ENCODE results near the gene CS.

The CS gene

GRCh38 chr12:56258820-56259183, 41.3 kb downstream of the CS start:
- Histone ChIP-seq H3K27me3 (ENCODE audit: control insufficient read depth, insufficient read depth, low read length) (no peaks in the 10 kb centered on the region), H3K9ac (ENCODE audit: low read depth, low read length) (peak overlapping the region; percentile 66; the same call in 1 of the 2 replicates), H3K4me3 (ENCODE audit: low read depth, low read length) (peak overlapping the region; percentile 85), H3K9me3 (ENCODE audit: control insufficient read depth, insufficient read depth, low read length) (no peaks in the 10 kb centered on the region), H3K36me3 (ENCODE audit: control insufficient read depth, insufficient read depth, low read length) (peaks cover 29% of the 10 kb centered on the region), H3K4me1 (ENCODE audit: control insufficient read depth, insufficient read depth, low read length) (peaks cover 17% of the 10 kb centered on the region), H3K27ac (ENCODE audit: low read depth, low read length) (peak overlapping the region; percentile 50)

- Histone ChIP-seq H3K36me3 (ENCODE audit: control insufficient read depth, insufficient read depth, low read length) (peaks cover 35% of the 10 kb centered on the region), H3K4me3 (ENCODE audit: low read depth, low read length) (peak within 1 kb of the TSS; percentile 85), H3K27me3 (ENCODE audit: control insufficient read depth, insufficient read depth, low read length) (no peaks in the 10 kb centered on the region), H3K27ac (ENCODE audit: low read depth, low read length) (peak within 1 kb of the TSS; percentile 67), H3K4me1 (ENCODE audit: control insufficient read depth, insufficient read depth, low read length) (peaks cover 17% of the 10 kb centered on the region), H3K9ac (ENCODE audit: low read depth, low read length) (peak within 1 kb of the TSS; percentile 66), H3K9me3 (ENCODE audit: control insufficient read depth, insufficient read depth, low read length) (no peaks in the 10 kb centered on the region)
Observed at GRCh38 chr12:56258068-56258819, 41.9 kb downstream of the CS start, which contains the start of gene ANKRD52. Gene ANKRD52 (minus strand): TSS chr12:56258384. CDS start chr12:56258269, 115 bp downstream.

GRCh38 chr12:56257491-56258067, 42.6 kb downstream of the CS start:
- H3K27me3 ChIP-seq (ENCODE audit: control insufficient read depth, insufficient read depth, low read length): no peaks in the 10 kb centered on the region
- H3K4me3 ChIP-seq (ENCODE audit: low read depth, low read length): peak overlapping the region; percentile 85
- no peaks in the 10 kb centered on the region for H3K9me3 ChIP-seq (ENCODE audit: control insufficient read depth, insufficient read depth, low read length)
- peaks cover 17% of the 10 kb centered on the region for H3K4me1 ChIP-seq (ENCODE audit: control insufficient read depth, insufficient read depth, low read length)
- peak overlapping the region; percentile 30; the same call in 1 of the 2 replicates for H3K9ac ChIP-seq (ENCODE audit: low read depth, low read length)
- peak overlapping the region; percentile 67 for H3K27ac ChIP-seq (ENCODE audit: low read depth, low read length)
- peaks cover 41% of the 10 kb centered on the region for H3K36me3 ChIP-seq (ENCODE audit: control insufficient read depth, insufficient read depth, low read length)

GRCh38 chr12:56257071-56257470, 43.1 kb downstream of the CS start:
- no peaks in the 10 kb centered on the region for H3K27me3 ChIP-seq (ENCODE audit: control insufficient read depth, insufficient read depth, low read length)
- H3K4me3 ChIP-seq (ENCODE audit: low read depth, low read length): peak overlapping the region; percentile 85
- H3K9ac ChIP-seq (ENCODE audit: low read depth, low read length): no peak overlapping the region
- H3K9me3 ChIP-seq (ENCODE audit: control insufficient read depth, insufficient read depth, low read length): no peaks in the 10 kb centered on the region
- H3K27ac ChIP-seq (ENCODE audit: low read depth, low read length): peak overlapping the region; percentile 67
- peaks cover 17% of the 10 kb centered on the region for H3K4me1 ChIP-seq (ENCODE audit: control insufficient read depth, insufficient read depth, low read length)
- peaks cover 46% of the 10 kb centered on the region for H3K36me3 ChIP-seq (ENCODE audit: control insufficient read depth, insufficient read depth, low read length)

- H3K27ac ChIP-seq (ENCODE audit: low read depth, low read length): peak overlapping the region; percentile 67
- H3K4me1 ChIP-seq (ENCODE audit: control insufficient read depth, insufficient read depth, low read length): peaks cover 17% of the 10 kb centered on the region
- no peaks in the 10 kb centered on the region for H3K9me3 ChIP-seq (ENCODE audit: control insufficient read depth, insufficient read depth, low read length)
- H3K4me3 ChIP-seq (ENCODE audit: low read depth, low read length): peak overlapping the region; percentile 85
- no peaks in the 10 kb centered on the region for H3K27me3 ChIP-seq (ENCODE audit: control insufficient read depth, insufficient read depth, low read length)
- peaks cover 53% of the 10 kb centered on the region for H3K36me3 ChIP-seq (ENCODE audit: control insufficient read depth, insufficient read depth, low read length)
- H3K9ac ChIP-seq (ENCODE audit: low read depth, low read length): no peak overlapping the region
Observed at GRCh38 chr12:56256326-56256960, 43.7 kb downstream of the CS start.

- Histone ChIP-seq H3K4me3 (ENCODE audit: low read depth, low read length) (no peak overlapping the region), H3K4me1 (ENCODE audit: control insufficient read depth, insufficient read depth, low read length) (peaks cover 17% of the 10 kb centered on the region), H3K27me3 (ENCODE audit: control insufficient read depth, insufficient read depth, low read length) (no peaks in the 10 kb centered on the region), H3K9me3 (ENCODE audit: control insufficient read depth, insufficient read depth, low read length) (no peaks in the 10 kb centered on the region), H3K27ac (ENCODE audit: low read depth, low read length) (no peak overlapping the region), H3K9ac (ENCODE audit: low read depth, low read length) (no peak overlapping the region), H3K36me3 (ENCODE audit: control insufficient read depth, insufficient read depth, low read length) (peaks cover 57% of the 10 kb centered on the region)
Observed at GRCh38 chr12:56255671-56256070, 44.5 kb downstream of the CS start.

- H3K36me3 ChIP-seq (ENCODE audit: control insufficient read depth, insufficient read depth, low read length): peaks cover 82% of the 10 kb centered on the region
- no peak overlapping the region for H3K4me3 ChIP-seq (ENCODE audit: low read depth, low read length)
- no peak overlapping the region for H3K27ac ChIP-seq (ENCODE audit: low read depth, low read length)
- no peaks in the 10 kb centered on the region for H3K9me3 ChIP-seq (ENCODE audit: control insufficient read depth, insufficient read depth, low read length)
- H3K4me1 ChIP-seq (ENCODE audit: control insufficient read depth, insufficient read depth, low read length): peaks cover 13% of the 10 kb centered on the region
- no peaks in the 10 kb centered on the region for H3K27me3 ChIP-seq (ENCODE audit: control insufficient read depth, insufficient read depth, low read length)
- H3K9ac ChIP-seq (ENCODE audit: low read depth, low read length): no peak overlapping the region
Observed at GRCh38 chr12:56253091-56253490, 47.0 kb downstream of the CS start.

- Histone ChIP-seq H3K36me3 (ENCODE audit: control insufficient read depth, insufficient read depth, low read length) (peaks cover 86% of the 10 kb centered on the region), H3K27me3 (ENCODE audit: control insufficient read depth, insufficient read depth, low read length) (no peaks in the 10 kb centered on the region), H3K4me1 (ENCODE audit: control insufficient read depth, insufficient read depth, low read length) (peaks cover 13% of the 10 kb centered on the region), H3K27ac (ENCODE audit: low read depth, low read length) (no peak overlapping the region), H3K9ac (ENCODE audit: low read depth, low read length) (no peak overlapping the region), H3K4me3 (ENCODE audit: low read depth, low read length) (no peak overlapping the region), H3K9me3 (ENCODE audit: control insufficient read depth, insufficient read depth, low read length) (no peaks in the 10 kb centered on the region)
Observed at GRCh38 chr12:56252649-56253048, 47.5 kb downstream of the CS start.

- H3K9me3 ChIP-seq (ENCODE audit: control insufficient read depth, insufficient read depth, low read length): no peaks in the 10 kb centered on the region
- H3K4me3 ChIP-seq (ENCODE audit: low read depth, low read length): no peak overlapping the region
- H3K27ac ChIP-seq (ENCODE audit: low read depth, low read length): no peak overlapping the region
- H3K36me3 ChIP-seq (ENCODE audit: control insufficient read depth, insufficient read depth, low read length): peaks cover 89% of the 10 kb centered on the region
- no peaks in the 10 kb centered on the region for H3K27me3 ChIP-seq (ENCODE audit: control insufficient read depth, insufficient read depth, low read length)
- H3K4me1 ChIP-seq (ENCODE audit: control insufficient read depth, insufficient read depth, low read length): no peaks in the 10 kb centered on the region
- H3K9ac ChIP-seq (ENCODE audit: low read depth, low read length): no peak overlapping the region
Observed at GRCh38 chr12:56248711-56249110, 51.4 kb downstream of the CS start.

- no peak overlapping the region for H3K27ac ChIP-seq (ENCODE audit: low read depth, low read length)
- H3K36me3 ChIP-seq (ENCODE audit: control insufficient read depth, insufficient read depth, low read length): peaks cover 89% of the 10 kb centered on the region
- no peaks in the 10 kb centered on the region for H3K4me1 ChIP-seq (ENCODE audit: control insufficient read depth, insufficient read depth, low read length)
- H3K4me3 ChIP-seq (ENCODE audit: low read depth, low read length): no peak overlapping the region
- H3K27me3 ChIP-seq (ENCODE audit: control insufficient read depth, insufficient read depth, low read length): no peaks in the 10 kb centered on the region
- no peak overlapping the region for H3K9ac ChIP-seq (ENCODE audit: low read depth, low read length)
- H3K9me3 ChIP-seq (ENCODE audit: control insufficient read depth, insufficient read depth, low read length): no peaks in the 10 kb centered on the region
Observed at GRCh38 chr12:56247923-56248322, 52.2 kb downstream of the CS start.

- peaks cover 93% of the 10 kb centered on the region for H3K36me3 ChIP-seq (ENCODE audit: control insufficient read depth, insufficient read depth, low read length)
- no peak overlapping the region for H3K27ac ChIP-seq (ENCODE audit: low read depth, low read length)
- no peak overlapping the region for H3K9ac ChIP-seq (ENCODE audit: low read depth, low read length)
- no peak overlapping the region for H3K4me3 ChIP-seq (ENCODE audit: low read depth, low read length)
- H3K27me3 ChIP-seq (ENCODE audit: control insufficient read depth, insufficient read depth, low read length): no peaks in the 10 kb centered on the region
- H3K9me3 ChIP-seq (ENCODE audit: control insufficient read depth, insufficient read depth, low read length): no peaks in the 10 kb centered on the region
- H3K4me1 ChIP-seq (ENCODE audit: control insufficient read depth, insufficient read depth, low read length): no peaks in the 10 kb centered on the region
Observed at GRCh38 chr12:56244494-56244893, 55.6 kb downstream of the CS start.
